Measurements from ENCODE around the gene TRIP13. TPM values are rescaled to one million over a fixed set of nuclear protein-coding genes. Genes with fewer than 3 reads are reported as not detected.

The TRIP13 gene
- total and polyA plus RNA-seq, 9 of the 15 experiments (the other 6 are each of a cell fraction or from before 2014, with no cell fraction given) = 24.1 to 116 (median 53.2) TPM

DNA sequence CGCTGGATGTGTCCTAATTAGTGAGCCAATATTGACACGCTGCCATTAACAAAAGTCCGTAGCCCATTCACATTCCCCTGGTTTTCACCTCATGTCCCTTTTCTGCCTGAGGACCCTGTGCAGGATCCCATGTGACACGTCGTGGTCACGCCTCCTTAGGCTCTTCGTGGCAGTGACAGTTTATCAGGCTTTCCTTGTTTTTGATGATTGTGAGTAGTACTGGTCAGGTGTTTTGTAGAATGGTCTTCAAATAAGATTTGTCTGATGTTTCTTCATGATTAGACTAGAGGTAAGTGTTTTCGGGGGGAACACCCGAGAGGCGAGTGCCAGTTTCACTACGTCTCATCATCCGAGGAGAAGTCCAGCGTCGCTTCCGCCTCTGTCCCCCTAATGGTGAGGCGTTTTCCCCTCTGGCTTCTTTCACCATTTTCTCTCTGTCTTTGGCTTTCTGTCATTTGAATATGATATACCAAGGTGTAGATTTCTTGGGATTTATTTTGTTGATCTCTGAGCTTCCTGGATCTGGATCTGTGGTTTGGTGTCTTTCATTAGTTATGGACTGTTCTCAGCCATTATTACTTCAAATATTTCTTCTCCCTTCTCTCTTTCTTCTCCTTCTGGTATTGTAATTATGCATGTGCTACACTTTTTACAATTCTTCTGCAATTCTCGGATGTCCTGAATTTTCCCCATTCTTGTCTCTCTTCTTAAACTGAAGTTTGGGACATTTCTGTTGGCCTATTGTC lies 57.3 kb downstream of the TRIP13 start:
- peak; percentile 24; the same call in 1 of the 3 replicates for ATAC-seq
- no peak overlapping the region for H3K4me3 ChIP-seq
- no peak for DNase-seq (ENCODE audit: extremely low read depth in 1 of 4, low spot score in 3 of 4)
- no peaks in the 10 kb centered on the region for H3K79me2 ChIP-seq (ENCODE audit: control insufficient read depth, insufficient read depth, low read length)
- intact Hi-C loops (cut with micrococcal nuclease) (no loop called here), in situ Hi-C loops (cut with MboI) (loop anchor here (25.0 kb wide), 1 partner anchor 687 kb away; no protein-coding TSS in a partner anchor)
- ChIA-PET CTCF (ENCODE audit: low intra/inter-chr PET ratio) (no interaction called here), POLR2A (interaction anchor here (0.7 to 2.1 kb wide), 2 partner anchors 11 to 292 kb away, joined by 3 to 4 read pairs; no protein-coding TSS in a partner anchor)
- H3K36me3 ChIP-seq (ENCODE audit: control insufficient read depth, insufficient read depth, low read length) = no peaks in the 10 kb centered on the region
- H4K20me1 ChIP-seq (replicated peaks; ENCODE audit: control insufficient read depth, insufficient read depth, low read length) = peaks cover 15% of the 10 kb centered on the region
- no peaks in the 10 kb centered on the region for H3K9me1 ChIP-seq (ENCODE audit: control insufficient read depth, insufficient read depth, low read length)
- FAIRE-seq = no peak
- no peak overlapping the region for H3K27ac ChIP-seq (ENCODE audit: extremely low read depth, low read depth, low read length)
- no TSS peak for BruUV-seq (replicated peaks)
- no peak overlapping the region for H3K4me2 ChIP-seq (ENCODE audit: insufficient read depth, low read length)
- 14% methylated on average over 17 of the region's 17 CpGs for WGBS (ENCODE audit: insufficient coverage, low coverage, missing lambda C conversion rate)
- no peak overlapping the region for H2AFZ ChIP-seq (ENCODE audit: low read depth, low read length)
- no peaks in the 10 kb centered on the region for H3K9me3 ChIP-seq (replicated peaks; ENCODE audit: control insufficient read depth, insufficient read depth, low read depth, low read length)
- peaks cover 34 to 75% of the 10 kb centered on the region in 2 experiments; a peak in 4 of 5 replicates for H3K27me3 ChIP-seq (ENCODE audit: control insufficient read depth in 2 of 2, insufficient read depth in 2 of 2, low read length in 2 of 2)
- no peak overlapping the region for H3K9ac ChIP-seq (ENCODE audit: insufficient read depth in 1 of 2, low read depth in 2 of 2, low read length in 2 of 2)
- peaks cover 0 to 9% of the 10 kb centered on the region in 2 experiments; a peak in 1 of 5 replicates for H3K4me1 ChIP-seq (replicated peaks in 1 of 2; ENCODE audit: control insufficient read depth in 2 of 2, insufficient read depth in 2 of 2, low read length in 2 of 2)
- TF ChIP-seq ILF3 (IDR thresholded peaks at IDR 0.05; ENCODE audit: borderline replicate concordance) (no peak), DMBX1 (CRISPR knock-in tag; IDR thresholded peaks at IDR 0.05; ENCODE audit: borderline replicate concordance) (no peak), MED1 (CRISPR knock-in tag; IDR thresholded peaks at IDR 0.05; ENCODE audit: borderline replicate concordance) (no peak), CBX2 (IDR thresholded peaks at IDR 0.05; ENCODE audit: insufficient read depth, low read length, poor library complexity, severe bottlenecking) (no peak), PCBP2 (IDR thresholded peaks at IDR 0.05; ENCODE audit: low read depth, low read length, poor library complexity, severe bottlenecking) (no peak), HDAC3 (IDR thresholded peaks at IDR 0.05; ENCODE audit: borderline replicate concordance, partially characterized antibody) (no peak), ZBTB17 (CRISPR knock-in tag; IDR thresholded peaks at IDR 0.05) (no peak), EZH2 (IDR thresholded peaks at IDR 0.05; ENCODE audit: borderline replicate concordance, low read depth, low read length) (no peak), ZSCAN32 (CRISPR knock-in tag; IDR thresholded peaks at IDR 0.05) (no peak), ZNF175 (CRISPR knock-in tag; IDR thresholded peaks at IDR 0.05; ENCODE audit: low read depth) (peak; percentile 83; the same call in 1 of the 2 replicates), TRIM28 (IDR thresholded peaks at IDR 0.05) (no peak), TEAD4 (IDR thresholded peaks at IDR 0.05; ENCODE audit: low read length) (no peak), TEAD4 (CRISPR knock-in tag; IDR thresholded peaks at IDR 0.05; ENCODE audit: borderline replicate concordance) (no peak), L3MBTL2 (IDR thresholded peaks at IDR 0.05) (peak; percentile 68)
- TF ChIP-seq, protein P1, sequence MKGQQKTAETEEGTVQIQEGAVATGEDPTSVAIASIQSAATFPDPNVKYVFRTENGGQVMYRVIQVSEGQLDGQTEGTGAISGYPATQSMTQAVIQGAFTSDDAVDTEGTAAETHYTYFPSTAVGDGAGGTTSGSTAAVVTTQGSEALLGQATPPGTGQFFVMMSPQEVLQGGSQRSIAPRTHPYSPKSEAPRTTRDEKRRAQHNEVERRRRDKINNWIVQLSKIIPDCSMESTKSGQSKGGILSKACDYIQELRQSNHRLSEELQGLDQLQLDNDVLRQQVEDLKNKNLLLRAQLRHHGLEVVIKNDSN (CRISPR knock-in tag; IDR thresholded peaks at IDR 0.05) = 0 out of 2 replicates have a peak, but pooled peaks have one; percentile 14
- TF ChIP-seq, protein P2, sequence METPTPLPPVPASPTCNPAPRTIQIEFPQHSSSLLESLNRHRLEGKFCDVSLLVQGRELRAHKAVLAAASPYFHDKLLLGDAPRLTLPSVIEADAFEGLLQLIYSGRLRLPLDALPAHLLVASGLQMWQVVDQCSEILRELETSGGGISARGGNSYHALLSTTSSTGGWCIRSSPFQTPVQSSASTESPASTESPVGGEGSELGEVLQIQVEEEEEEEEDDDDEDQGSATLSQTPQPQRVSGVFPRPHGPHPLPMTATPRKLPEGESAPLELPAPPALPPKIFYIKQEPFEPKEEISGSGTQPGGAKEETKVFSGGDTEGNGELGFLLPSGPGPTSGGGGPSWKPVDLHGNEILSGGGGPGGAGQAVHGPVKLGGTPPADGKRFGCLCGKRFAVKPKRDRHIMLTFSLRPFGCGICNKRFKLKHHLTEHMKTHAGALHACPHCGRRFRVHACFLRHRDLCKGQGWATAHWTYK (CRISPR knock-in tag; IDR thresholded peaks at IDR 0.05) = no peak
- TF ChIP-seq, protein P3, sequence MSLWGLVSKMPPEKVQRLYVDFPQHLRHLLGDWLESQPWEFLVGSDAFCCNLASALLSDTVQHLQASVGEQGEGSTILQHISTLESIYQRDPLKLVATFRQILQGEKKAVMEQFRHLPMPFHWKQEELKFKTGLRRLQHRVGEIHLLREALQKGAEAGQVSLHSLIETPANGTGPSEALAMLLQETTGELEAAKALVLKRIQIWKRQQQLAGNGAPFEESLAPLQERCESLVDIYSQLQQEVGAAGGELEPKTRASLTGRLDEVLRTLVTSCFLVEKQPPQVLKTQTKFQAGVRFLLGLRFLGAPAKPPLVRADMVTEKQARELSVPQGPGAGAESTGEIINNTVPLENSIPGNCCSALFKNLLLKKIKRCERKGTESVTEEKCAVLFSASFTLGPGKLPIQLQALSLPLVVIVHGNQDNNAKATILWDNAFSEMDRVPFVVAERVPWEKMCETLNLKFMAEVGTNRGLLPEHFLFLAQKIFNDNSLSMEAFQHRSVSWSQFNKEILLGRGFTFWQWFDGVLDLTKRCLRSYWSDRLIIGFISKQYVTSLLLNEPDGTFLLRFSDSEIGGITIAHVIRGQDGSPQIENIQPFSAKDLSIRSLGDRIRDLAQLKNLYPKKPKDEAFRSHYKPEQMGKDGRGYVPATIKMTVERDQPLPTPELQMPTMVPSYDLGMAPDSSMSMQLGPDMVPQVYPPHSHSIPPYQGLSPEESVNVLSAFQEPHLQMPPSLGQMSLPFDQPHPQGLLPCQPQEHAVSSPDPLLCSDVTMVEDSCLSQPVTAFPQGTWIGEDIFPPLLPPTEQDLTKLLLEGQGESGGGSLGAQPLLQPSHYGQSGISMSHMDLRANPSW (CRISPR knock-in tag; IDR thresholded peaks at IDR 0.05) = no peak

All from K562 (cell line).